ENCODE data around the gene HCFC2. TPM values are rescaled to one million over a fixed set of nuclear protein-coding genes. Genes with fewer than 3 reads are reported as not detected.
A peak's percentile ranks its signal among the peaks of the same experiment; 100 is the strongest.

Gene HCFC2
- total and polyA plus RNA-seq, 2 of the 4 experiments (the other 2 are of a cell fraction) = 12.0 to 34.2 TPM

DNA sequence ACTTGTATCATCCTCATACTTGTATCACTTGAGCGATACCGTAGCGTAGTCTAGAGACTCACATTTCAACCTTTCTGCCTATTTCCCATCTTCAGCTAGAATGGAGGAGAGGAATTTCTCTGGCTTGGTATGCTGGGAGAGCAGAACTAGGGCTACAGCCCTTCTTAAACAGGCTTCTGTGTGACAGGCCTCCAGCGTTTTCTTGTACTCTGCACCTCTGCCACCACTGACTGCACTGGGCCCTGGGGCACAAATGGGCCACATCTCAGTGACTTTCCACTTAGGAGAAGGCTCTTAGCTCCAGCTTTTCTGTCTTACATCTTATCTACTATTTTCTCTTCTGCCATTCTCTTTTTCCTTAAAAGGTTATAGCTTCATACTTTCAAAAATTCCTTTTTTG is 26.8 kb downstream of the HCFC2 start:
- ATAC-seq (ENCODE audit: low read depth) (no peak), DNase-seq (no peak)
- dilution Hi-C loops (cut with HindIII; ENCODE audit: low sequenced_read_pairs, unreplicated experiment) (no loop called here), in situ Hi-C loops (cut with MboI; ENCODE audit: low sequenced_read_pairs) (no loop called here), intact Hi-C loops (cut with micrococcal nuclease) (no loop called here)
- peak overlapping the region; percentile 77 for H2BK20ac ChIP-seq (ENCODE audit: low read depth, low read length)
- peak overlapping the region; percentile 94; the same call in 2 of the 3 replicates for H2BK15ac ChIP-seq (ENCODE audit: low read depth, low read length)
- peak overlapping the region; percentile 95 for H3K4ac ChIP-seq (ENCODE audit: low read depth, low read length)
- H3K79me1 ChIP-seq (ENCODE audit: low read depth in 1 of 2, low read length in 2 of 2) = peaks cover under 1 to 21% of the 10 kb centered on the region in 2 experiments
- H2BK5ac ChIP-seq (ENCODE audit: low read depth, low read length, poor library complexity, severe bottlenecking) = peak overlapping the region; percentile 90
- H3K4me3 ChIP-seq (ENCODE audit: insufficient read depth, low read depth, low read length) = no peak overlapping the region
- H4K5ac ChIP-seq (ENCODE audit: low read depth, low read length) = peak overlapping the region; percentile 83
- no peaks in the 10 kb centered on the region for H3K27me3 ChIP-seq (ENCODE audit: control insufficient read depth, insufficient read depth, low read length)
- peak overlapping the region; percentile 86 for H3K27ac ChIP-seq (ENCODE audit: insufficient read depth, low read length)
- ChIA-PET CTCF (interaction anchor here (2.3 kb wide), 1 partner anchor 18 kb away, joined by 10 read pairs; no protein-coding TSS in a partner anchor), POLR2A (ENCODE audit: unreplicated experiment) (no interaction called here)
- H2BK120ac ChIP-seq (ENCODE audit: low read depth, low read length) = peak overlapping the region; percentile 92
- TF ChIP-seq NFE2L2 (IDR thresholded peaks at IDR 0.05; ENCODE audit: low read depth, low read length) (no peak), MXI1 (IDR thresholded peaks at IDR 0.05; ENCODE audit: borderline replicate concordance, low read depth, low read length) (no peak), CHD1 (IDR thresholded peaks at IDR 0.05; ENCODE audit: low read depth, low read length) (no peak), RFX5 (IDR thresholded peaks at IDR 0.05; ENCODE audit: low read depth, low read length) (no peak), CEBPB (IDR thresholded peaks at IDR 0.05; ENCODE audit: low read depth, low read length) (no peak), MAFK (IDR thresholded peaks at IDR 0.05; ENCODE audit: low read depth, low read length) (no peak)
- TF ChIP-seq, protein P1, sequence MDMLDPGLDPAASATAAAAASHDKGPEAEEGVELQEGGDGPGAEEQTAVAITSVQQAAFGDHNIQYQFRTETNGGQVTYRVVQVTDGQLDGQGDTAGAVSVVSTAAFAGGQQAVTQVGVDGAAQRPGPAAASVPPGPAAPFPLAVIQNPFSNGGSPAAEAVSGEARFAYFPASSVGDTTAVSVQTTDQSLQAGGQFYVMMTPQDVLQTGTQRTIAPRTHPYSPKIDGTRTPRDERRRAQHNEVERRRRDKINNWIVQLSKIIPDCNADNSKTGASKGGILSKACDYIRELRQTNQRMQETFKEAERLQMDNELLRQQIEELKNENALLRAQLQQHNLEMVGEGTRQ (IDR thresholded peaks at IDR 0.05; ENCODE audit: low read depth, low read length) = no peak
- H3K4me2 ChIP-seq (ENCODE audit: low read depth, low read length) = no peak overlapping the region
- H3K14ac ChIP-seq (replicated peaks; ENCODE audit: low read depth, low read length) = peak overlapping the region; percentile 94
- peak overlapping the region; percentile 57 to 84; a peak in 3 of 4 replicates for H4K8ac ChIP-seq (ENCODE audit: low read depth in 2 of 2, low read length in 2 of 2)
- H3K36me3 ChIP-seq (ENCODE audit: control insufficient read depth, insufficient read depth, low read length) = peaks cover 21% of the 10 kb centered on the region
- H3K23ac ChIP-seq (ENCODE audit: low read depth, low read length) = peak overlapping the region; percentile 90
- H3K18ac ChIP-seq (ENCODE audit: low read depth, low read length) = peak overlapping the region; percentile 80
- peak overlapping the region; percentile 73 for H2AK9ac ChIP-seq (replicated peaks; ENCODE audit: low read depth, low read length, poor library complexity)
- H3K4me1 ChIP-seq (ENCODE audit: control insufficient read depth, insufficient read depth, low read length) = peaks cover 13% of the 10 kb centered on the region
- no CpG with 5 or more reads among the region's 4 CpGs for WGBS, 2 experiments (ENCODE audit: extremely low coverage in 2 of 2, insufficient read length in 1 of 2)
- peak overlapping the region; percentile 37; the same call in 1 of the 2 replicates for H3K9ac ChIP-seq (ENCODE audit: low read depth, low read length)
- no peaks in the 10 kb centered on the region for H4K20me1 ChIP-seq (ENCODE audit: insufficient read depth, low read length)
- H3K9me3 ChIP-seq (ENCODE audit: control insufficient read depth, insufficient read depth, low read length) = no peaks in the 10 kb centered on the region
- H2AK5ac ChIP-seq (ENCODE audit: low read depth, low read length) = peak overlapping the region; percentile 52
- H3K9me1 ChIP-seq (ENCODE audit: insufficient read depth, low read length) = peaks cover 4% of the 10 kb centered on the region
- no TSS peak for BruUV-seq (replicated peaks)
- peak overlapping the region; percentile 95 for H4K91ac ChIP-seq (ENCODE audit: insufficient read depth, low read depth, low read length)
- H3K56ac ChIP-seq (ENCODE audit: extremely low read depth, insufficient read depth, low read length) = peak overlapping the region; percentile 60; the same call in 1 of the 2 replicates
- H2AFZ ChIP-seq (replicated peaks; ENCODE audit: low read length, poor library complexity) = no peak overlapping the region

Data from IMR-90 (cell line).